ENCODE measurements around the gene FCAMR.

Gene FCAMR

DNA sequence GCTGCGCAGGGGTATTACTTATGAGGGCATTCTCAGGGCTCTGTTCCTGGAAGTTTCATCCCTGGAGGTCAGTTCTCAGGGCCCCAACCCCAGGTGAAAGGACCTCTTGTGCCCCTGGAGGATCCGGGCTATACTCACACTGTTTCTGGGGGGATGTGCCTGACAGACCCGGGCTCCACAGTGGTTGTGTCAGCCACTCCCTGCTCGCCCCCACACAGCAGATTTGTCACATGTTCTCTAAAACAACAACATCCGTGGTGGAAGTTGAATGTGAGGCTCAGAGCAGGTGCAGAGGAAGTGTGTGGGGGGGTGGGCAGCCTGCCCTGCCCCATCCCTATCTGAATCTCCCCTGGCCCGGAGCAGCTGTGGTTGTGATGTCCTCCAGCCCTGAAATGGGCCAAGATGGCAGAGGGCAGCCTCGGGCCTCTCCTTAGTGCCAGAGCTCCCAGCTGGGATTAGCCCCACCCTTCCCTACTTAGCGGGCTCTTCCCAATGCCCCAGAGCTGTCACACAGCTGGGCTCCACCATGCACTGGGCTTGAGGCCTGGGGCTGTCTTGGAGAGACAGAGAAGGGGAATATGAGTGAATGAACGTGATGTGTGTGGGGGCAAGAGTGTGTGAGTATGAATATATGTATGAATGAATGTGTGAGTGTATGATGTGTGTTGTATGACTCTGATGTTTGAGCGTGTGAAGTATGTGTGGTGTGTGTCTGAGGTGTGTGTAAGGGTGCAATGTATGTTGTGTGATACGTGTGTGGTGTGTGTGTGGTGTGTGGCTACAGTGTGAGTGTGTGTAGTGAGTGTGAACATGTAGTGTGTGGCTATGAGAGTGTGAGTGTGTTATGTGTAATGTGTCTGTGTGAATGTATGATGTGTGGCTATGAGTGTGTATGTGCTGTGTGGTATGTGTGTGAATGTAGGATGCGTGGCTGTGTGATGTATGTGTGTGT, 47.0 kb downstream of the FCAMR start:
- H3K36me3 Mint-ChIP-seq (ENCODE audit: low read depth), result peaks cover 12% of the 10 kb centered on the region
- no peak overlapping the region for H3K4me3 Mint-ChIP-seq
- no peak overlapping the region for H3K27ac Mint-ChIP-seq
- no peaks in the 10 kb centered on the region for H3K27me3 Mint-ChIP-seq (ENCODE audit: low read depth)
- no peaks in the 10 kb centered on the region for H3K9me3 Mint-ChIP-seq
- H3K4me1 Mint-ChIP-seq (ENCODE audit: low read depth), result peaks cover 29% of the 10 kb centered on the region

GRCh38 chr1:206922524-206922923, 47.7 kb downstream of the FCAMR start:
- peaks cover 18% of the 10 kb centered on the region for H3K36me3 Mint-ChIP-seq (ENCODE audit: low read depth)
- no peak overlapping the region for H3K4me3 Mint-ChIP-seq
- H3K27ac Mint-ChIP-seq, result no peak overlapping the region
- peaks cover 32% of the 10 kb centered on the region for H3K4me1 Mint-ChIP-seq (ENCODE audit: low read depth)
- H3K9me3 Mint-ChIP-seq, result no peaks in the 10 kb centered on the region
- no peaks in the 10 kb centered on the region for H3K27me3 Mint-ChIP-seq (ENCODE audit: low read depth)

DNA sequence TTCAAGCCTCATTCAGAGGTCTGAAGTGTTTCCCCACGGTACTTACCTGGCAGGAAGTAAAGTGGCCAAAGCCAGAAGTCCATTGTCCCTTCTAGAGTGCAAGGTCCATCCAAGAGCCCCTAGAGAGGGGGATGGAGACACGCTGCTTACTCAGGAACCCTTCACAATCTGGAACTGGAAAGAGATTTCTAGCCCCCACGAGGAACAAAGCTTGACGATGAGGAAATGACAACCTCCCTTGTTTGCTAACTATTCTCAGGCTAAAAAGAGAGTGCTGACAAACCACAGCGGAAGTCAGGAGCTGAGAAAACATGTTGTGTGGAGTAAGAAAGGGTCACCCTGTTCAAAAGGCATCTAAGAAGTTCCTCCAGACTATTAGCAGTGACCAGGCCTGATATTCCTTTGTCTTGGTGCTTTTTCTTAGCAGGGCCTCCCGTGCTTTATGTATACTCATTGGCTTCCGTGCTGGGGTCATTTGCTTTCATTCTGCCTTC, 48.4 kb downstream of the FCAMR start, which contains the start of gene FCMR:
FCMR (minus strand) TSS at position 170 of the 494 bp plus-strand sequence; CDS start at position 83, 87 bp downstream.
- H3K27me3 Mint-ChIP-seq (ENCODE audit: low read depth), result no peaks in the 10 kb centered on the region
- no peaks in the 10 kb centered on the region for H3K9me3 Mint-ChIP-seq
- peak within 1 kb of the TSS; percentile 86 for H3K4me3 Mint-ChIP-seq
- H3K4me1 Mint-ChIP-seq (ENCODE audit: low read depth), result peaks cover 36% of the 10 kb centered on the region
- peaks cover 23% of the 10 kb centered on the region for H3K36me3 Mint-ChIP-seq (ENCODE audit: low read depth)
- no peak within 1 kb of the TSS for H3K27ac Mint-ChIP-seq

DNA sequence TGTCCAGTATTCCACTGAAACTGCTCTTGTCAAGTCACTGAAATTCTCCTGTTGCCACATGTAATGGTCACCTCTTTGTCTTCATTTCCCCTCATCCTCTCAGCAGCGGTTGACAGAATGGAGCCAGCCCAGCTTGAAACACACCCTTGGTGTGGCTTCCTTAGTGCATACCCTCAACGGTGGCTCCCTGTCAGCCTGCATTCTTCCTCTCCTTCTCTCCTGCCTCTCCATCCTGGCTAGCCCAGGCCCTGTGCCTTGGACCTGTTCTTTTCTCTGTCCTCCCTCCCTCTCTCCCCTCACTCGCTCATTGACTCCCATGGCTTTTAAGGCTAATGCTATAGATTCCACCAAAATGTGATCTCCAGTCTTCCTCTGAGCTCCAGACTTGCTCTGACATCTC, 52.2 kb downstream of the FCAMR start:
- Mint-ChIP-seq H3K27me3 (ENCODE audit: low read depth) (no peaks in the 10 kb centered on the region), H3K4me1 (ENCODE audit: low read depth) (peaks cover 57% of the 10 kb centered on the region), H3K36me3 (ENCODE audit: low read depth) (peaks cover 53% of the 10 kb centered on the region), H3K27ac (peak overlapping the region; percentile 21), H3K4me3 (peak overlapping the region; percentile 50), H3K9me3 (no peaks in the 10 kb centered on the region)

DNA sequence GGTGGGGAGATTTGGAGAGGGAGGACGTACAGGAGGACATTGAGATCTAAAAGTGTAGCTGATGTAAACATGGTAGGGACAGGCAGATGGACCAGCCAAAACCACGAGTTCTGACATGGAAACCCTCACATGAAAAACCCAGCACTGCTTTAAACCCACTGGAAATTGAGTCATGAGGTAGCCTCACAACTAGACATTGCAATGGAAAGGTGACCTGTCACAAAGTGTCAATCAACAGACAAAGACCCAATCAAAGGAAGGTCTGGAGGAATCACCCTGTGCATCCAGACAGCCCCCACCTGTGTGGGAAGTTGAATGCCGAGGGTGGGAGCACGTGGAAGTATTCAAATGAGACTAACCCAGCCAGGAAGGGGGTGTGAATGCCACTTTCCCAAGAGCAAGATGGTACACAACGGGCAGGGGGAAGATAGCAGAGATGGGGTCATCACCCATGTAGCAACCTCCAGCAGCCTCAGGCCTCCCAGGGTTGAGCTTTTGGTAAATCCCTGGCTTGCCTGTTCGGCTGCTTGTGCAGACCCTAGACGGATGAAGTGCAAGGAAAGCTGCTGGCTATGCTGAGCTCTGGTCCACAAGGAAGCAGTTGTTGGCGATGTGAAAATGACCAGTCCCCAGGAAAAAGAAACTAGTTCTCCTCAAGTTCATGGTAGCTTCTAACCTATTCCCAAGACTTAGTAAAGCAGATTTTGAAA, 54.1 kb downstream of the FCAMR start:
- Mint-ChIP-seq H3K4me3 (peak overlapping the region; percentile 41), H3K27ac (no peak overlapping the region), H3K27me3 (ENCODE audit: low read depth) (no peaks in the 10 kb centered on the region), H3K9me3 (no peaks in the 10 kb centered on the region), H3K36me3 (ENCODE audit: low read depth) (peaks cover 68% of the 10 kb centered on the region), H3K4me1 (ENCODE audit: low read depth) (peaks cover 58% of the 10 kb centered on the region)

DNA sequence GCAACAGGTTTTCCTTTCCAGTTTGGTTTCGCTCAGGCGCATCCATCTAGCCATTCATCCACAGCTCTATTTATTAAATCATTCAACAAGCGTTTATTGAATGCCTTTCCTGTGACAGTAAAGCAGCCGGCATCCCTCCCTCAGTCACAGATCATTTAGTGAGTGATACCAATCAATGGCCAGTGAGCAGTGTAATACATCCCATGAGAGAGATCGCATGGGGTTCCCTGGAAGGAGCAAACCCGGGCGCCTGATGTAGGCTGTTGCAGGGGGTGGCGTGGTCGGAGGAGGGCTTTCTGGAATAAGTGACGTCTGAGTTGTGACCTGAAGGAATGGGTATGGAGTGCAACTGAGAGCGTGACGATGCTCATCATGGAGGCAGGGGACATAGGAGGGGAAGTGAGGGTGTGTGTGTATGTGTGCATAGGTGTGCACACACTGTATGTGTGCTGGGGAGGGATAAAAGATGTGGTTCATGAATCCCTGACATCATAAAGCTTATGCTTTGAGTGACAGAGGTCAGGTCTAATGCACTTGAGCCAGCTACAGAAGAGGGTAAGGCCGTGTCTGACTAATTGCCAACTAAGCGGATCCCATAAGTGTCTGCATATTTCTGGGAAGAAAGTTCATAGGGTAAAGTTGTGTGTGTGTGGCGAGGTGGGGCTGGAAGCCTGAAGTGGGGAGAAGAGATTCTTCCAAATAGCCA, 55.1 kb downstream of the FCAMR start:
- Mint-ChIP-seq H3K4me1 (ENCODE audit: low read depth) (peaks cover 53% of the 10 kb centered on the region), H3K4me3 (peak overlapping the region; percentile 8), H3K9me3 (no peaks in the 10 kb centered on the region), H3K27me3 (ENCODE audit: low read depth) (peaks cover 6% of the 10 kb centered on the region), H3K36me3 (ENCODE audit: low read depth) (peaks cover 69% of the 10 kb centered on the region), H3K27ac (no peak overlapping the region)

GRCh38 chr1:206913766-206914537, 56.3 kb downstream of the FCAMR start:
- Mint-ChIP-seq H3K36me3 (ENCODE audit: low read depth) (peaks cover 65% of the 10 kb centered on the region), H3K9me3 (no peaks in the 10 kb centered on the region), H3K4me3 (no peak overlapping the region), H3K27me3 (ENCODE audit: low read depth) (peaks cover 7% of the 10 kb centered on the region), H3K27ac (no peak overlapping the region), H3K4me1 (ENCODE audit: low read depth) (peaks cover 51% of the 10 kb centered on the region)

- H3K4me3 Mint-ChIP-seq, result no peak overlapping the region
- H3K27ac Mint-ChIP-seq, result no peak overlapping the region
- H3K27me3 Mint-ChIP-seq (ENCODE audit: low read depth), result peaks cover 13% of the 10 kb centered on the region
- peaks cover 66% of the 10 kb centered on the region for H3K36me3 Mint-ChIP-seq (ENCODE audit: low read depth)
- peaks cover 51% of the 10 kb centered on the region for H3K4me1 Mint-ChIP-seq (ENCODE audit: low read depth)
- H3K9me3 Mint-ChIP-seq, result no peaks in the 10 kb centered on the region
Measured at GRCh38 chr1:206912445-206913095, 57.7 kb downstream of the FCAMR start.

DNA sequence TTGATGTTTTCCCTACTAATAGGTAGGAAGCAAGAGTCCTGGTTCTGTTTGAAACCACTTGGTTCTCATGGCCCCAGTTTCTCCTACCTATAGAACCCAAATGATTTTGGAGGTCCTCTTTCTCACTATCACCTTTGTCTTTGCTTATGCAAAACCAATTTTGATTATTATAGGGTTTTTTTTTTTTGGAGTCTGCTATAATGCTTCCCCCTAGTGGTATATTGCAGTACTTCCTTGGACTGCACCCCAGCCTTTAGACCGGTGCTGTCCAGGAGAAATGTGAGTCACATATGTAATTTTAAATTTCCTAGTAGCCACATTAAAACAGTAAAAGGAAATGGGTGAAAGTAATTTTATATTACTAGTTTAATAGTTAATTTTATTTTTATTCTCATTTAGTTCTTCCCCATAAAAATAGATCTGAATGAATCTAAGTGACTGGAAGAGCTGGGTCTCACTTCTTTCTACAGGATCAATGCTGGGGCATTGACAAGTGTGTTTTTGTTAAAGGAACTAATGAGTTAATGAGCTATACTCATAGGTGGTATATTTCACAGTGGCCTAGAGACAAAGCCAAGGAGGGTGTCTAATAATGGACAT, 59.1 kb downstream of the FCAMR start:
- peaks cover 46% of the 10 kb centered on the region for H3K4me1 Mint-ChIP-seq (ENCODE audit: low read depth)

GRCh38 chr1:206909883-206910318, 60.4 kb downstream of the FCAMR start:
- no peaks in the 10 kb centered on the region for H3K9me3 Mint-ChIP-seq
- no peak overlapping the region for H3K4me3 Mint-ChIP-seq
- peaks cover 59% of the 10 kb centered on the region for H3K36me3 Mint-ChIP-seq (ENCODE audit: low read depth)
- peaks cover 46% of the 10 kb centered on the region for H3K4me1 Mint-ChIP-seq (ENCODE audit: low read depth)
- peaks cover 13% of the 10 kb centered on the region for H3K27me3 Mint-ChIP-seq (ENCODE audit: low read depth)
- H3K27ac Mint-ChIP-seq, result no peak overlapping the region

More for the DNA sequence above, 59.1 kb downstream of the FCAMR start:
- Mint-ChIP-seq H3K27ac (no peak overlapping the region), H3K36me3 (ENCODE audit: low read depth) (peaks cover 59% of the 10 kb centered on the region), H3K27me3 (ENCODE audit: low read depth) (peaks cover 13% of the 10 kb centered on the region), H3K9me3 (no peaks in the 10 kb centered on the region), H3K4me3 (no peak overlapping the region)

DNA sequence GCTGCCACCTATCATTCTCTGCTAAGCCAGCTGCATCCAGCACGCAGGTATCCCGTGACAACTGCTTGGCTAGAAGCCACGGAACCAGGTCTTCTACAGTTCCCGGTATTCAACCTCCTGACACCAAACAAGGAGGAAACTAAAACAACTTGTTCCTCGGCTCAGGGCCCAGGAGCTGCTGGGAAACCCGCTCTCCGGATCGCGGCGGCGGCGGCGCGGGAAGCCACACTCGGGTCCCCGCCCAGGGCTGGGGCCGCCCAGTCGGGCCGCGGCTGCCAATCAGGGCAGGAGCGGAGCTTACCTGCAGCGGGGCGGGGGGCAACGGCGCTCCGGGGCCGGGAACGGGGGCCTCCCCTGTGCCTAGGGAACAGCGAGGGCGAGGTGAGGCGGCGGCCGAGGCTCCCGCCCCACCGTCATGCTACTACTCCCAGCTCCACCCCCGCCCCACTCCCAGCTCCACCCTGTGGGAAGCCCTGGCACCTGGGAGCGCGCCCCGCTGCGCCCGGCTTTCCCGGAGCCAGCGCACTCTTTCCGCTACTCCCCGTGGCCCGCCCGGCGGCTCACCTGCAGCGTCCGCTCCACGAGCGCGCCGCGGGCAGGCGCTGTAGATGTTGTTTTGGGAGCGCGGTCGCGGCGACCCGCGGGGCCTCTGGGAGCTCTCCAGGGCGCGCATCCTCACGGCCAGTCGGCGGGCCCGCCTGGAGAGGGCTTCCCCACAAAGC, 60.9 kb downstream of the FCAMR start:
- peak overlapping the region; percentile 42 for H3K4me3 Mint-ChIP-seq
- peaks cover 59% of the 10 kb centered on the region for H3K36me3 Mint-ChIP-seq (ENCODE audit: low read depth)
- peaks cover 49% of the 10 kb centered on the region for H3K4me1 Mint-ChIP-seq (ENCODE audit: low read depth)
- H3K27me3 Mint-ChIP-seq (ENCODE audit: low read depth), result peaks cover 13% of the 10 kb centered on the region
- H3K27ac Mint-ChIP-seq, result no peak overlapping the region
- no peaks in the 10 kb centered on the region for H3K9me3 Mint-ChIP-seq

DNA sequence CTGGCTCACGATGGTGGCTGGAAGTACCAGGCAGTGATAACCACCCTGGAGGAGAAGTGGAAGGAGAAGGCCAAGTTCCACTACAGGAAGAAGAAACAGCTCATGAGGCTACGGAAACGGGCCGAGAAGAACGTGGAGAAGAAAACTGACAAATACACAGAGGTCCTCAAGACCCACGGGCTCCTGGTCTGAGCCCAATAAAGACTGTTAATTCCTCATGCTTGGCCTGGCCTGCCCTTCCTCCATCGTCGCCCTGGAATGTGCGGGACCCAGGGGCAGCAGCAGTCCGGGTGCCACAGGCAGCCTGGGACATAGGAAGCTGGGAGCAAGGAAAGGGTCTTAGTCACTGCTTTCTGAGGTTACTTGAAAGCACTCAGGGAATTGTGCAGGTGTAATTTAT, 62.2 kb downstream of the FCAMR start:
- Mint-ChIP-seq H3K27ac (no peak overlapping the region), H3K4me3 (no peak overlapping the region), H3K36me3 (ENCODE audit: low read depth) (peaks cover 63% of the 10 kb centered on the region), H3K4me1 (ENCODE audit: low read depth) (peaks cover 53% of the 10 kb centered on the region), H3K9me3 (no peaks in the 10 kb centered on the region), H3K27me3 (ENCODE audit: low read depth) (peaks cover 13% of the 10 kb centered on the region)

Measured in T-helper 1 cell treated with Interleukin-12 subunit alpha and Interleukin-12 subunit beta and Interleukin-4 antibody, amounts not matched to agents 30 μg/mL and 1 μg/mL, for 36 hours (primary cell).